WTC11 (cell line): ENCODE measurements around the gene MDH1. TPM values are rescaled to one million over a fixed set of nuclear protein-coding genes. Genes with fewer than 3 reads are reported as not detected.

ENCODE experiments used
- ATAC-seq: fragments of 200-7000 bp; cut with Tn5 transposase; 2 replicates; pipeline ENCODE4 v1.10.0; 2021; ENCODE audit warnings: mild to moderate bottlenecking, moderate library complexity
- CTCF ChIA-PET: fragments of 300-600 bp; sonication (Branson Sonifier 250); formaldehyde crosslinking; loops from one replicate; lab custom pipeline; 2021; ENCODE audit warnings: antibody characterized with exemption; lab: Charles Lee
- POLR2A ChIA-PET: fragments of 350-600 bp; sonication (Branson Sonifier 250); formaldehyde crosslinking; loops from one replicate; lab custom pipeline; 2021; ENCODE audit warnings: antibody characterized with exemption; lab: Charles Lee
- DNase-seq: peaks from one replicate; pipeline ENCODE4 v3.0.0; 2021; ENCODE audit warnings: low spot score
- H3K27ac Mint-ChIP-seq: 2 replicates; pipeline ENCODE4 v1.8.0; 2021; ENCODE audit warnings: mixed read lengths
- H3K27me3 Mint-ChIP-seq: 2 replicates; pipeline ENCODE4 v1.8.0; 2021; ENCODE audit warnings: low read depth, mild to moderate bottlenecking, moderate library complexity, mixed read lengths
- H3K36me3 Mint-ChIP-seq: 2 replicates; pipeline ENCODE4 v1.8.0; 2021; ENCODE audit warnings: mixed read lengths
- H3K4me1 Mint-ChIP-seq: 2 replicates; pipeline ENCODE4 v1.8.0; 2022; ENCODE audit warnings: mixed read lengths
- H3K4me3 Mint-ChIP-seq: 2 replicates; pipeline ENCODE4 v1.8.0; 2021; ENCODE audit warnings: mild to moderate bottlenecking, moderate library complexity, mixed read lengths
- H3K9me3 Mint-ChIP-seq: 2 replicates; pipeline ENCODE4 v1.8.0; 2021; ENCODE audit warnings: mixed read lengths
- EMX1 ChIP-seq: fragments of 250-450 bp; sonication (Bioruptor Pico); IDR thresholded peaks from 2 replicates; pipeline ENCODE4 v1.8.0; 2021; ENCODE audit warnings: mild to moderate bottlenecking
- FOXP4 ChIP-seq: sonication (generic); formaldehyde crosslinking; IDR thresholded peaks from 2 replicates; pipeline ENCODE4 v1.8.0; 2022; ENCODE audit warnings: mild to moderate bottlenecking, missing genetic modification reagents
- GTF2I ChIP-seq: fragments of 250-450 bp; sonication (Bioruptor Pico); conservative IDR thresholded peaks from 2 replicates; pipeline ENCODE4 v1.4.0; 2021; ENCODE audit warnings: mild to moderate bottlenecking
- MYBL2 ChIP-seq: sonication (generic); formaldehyde crosslinking; IDR thresholded peaks from 2 replicates; pipeline ENCODE4 v1.8.1; 2023; ENCODE audit warnings: mild to moderate bottlenecking, moderate library complexity, missing genetic modification reagents
- NFYB ChIP-seq: sonication (generic); formaldehyde crosslinking; conservative IDR thresholded peaks from 2 replicates; pipeline ENCODE4 v1.8.0; 2022; ENCODE audit warnings: low read depth, missing genetic modification reagents
- NR2C2 ChIP-seq: sonication (generic); formaldehyde crosslinking; IDR thresholded peaks from 2 replicates; pipeline ENCODE4 v1.8.0; 2022; ENCODE audit warnings: mild to moderate bottlenecking, missing genetic modification reagents
- PRRX2 ChIP-seq: fragments of 250-450 bp; sonication (Bioruptor Pico); IDR thresholded peaks from 2 replicates; pipeline ENCODE4 v1.8.0; 2021; ENCODE audit warnings: mild to moderate bottlenecking
- RELA ChIP-seq: sonication (generic); formaldehyde crosslinking; IDR thresholded peaks from 2 replicates; pipeline ENCODE4 v1.8.1; 2022; ENCODE audit warnings: missing genetic modification reagents, mild to moderate bottlenecking, borderline replicate concordance
- ZNF263 ChIP-seq: sonication (generic); formaldehyde crosslinking; IDR thresholded peaks from 2 replicates; pipeline ENCODE4 v1.8.1; 2022; ENCODE audit warnings: low read depth, mild to moderate bottlenecking, moderate library complexity, missing genetic modification reagents
- ZNF317 ChIP-seq: sonication (generic); formaldehyde crosslinking; IDR thresholded peaks from 2 replicates; pipeline ENCODE4 v1.8.1; 2023; ENCODE audit warnings: low read depth, mild to moderate bottlenecking, moderate library complexity, missing genetic modification reagents, borderline replicate concordance
- ZNF532 ChIP-seq: fragments of 250-450 bp; sonication (Bioruptor Pico); IDR thresholded peaks from 2 replicates; pipeline ENCODE4 v1.9.0; 2021; ENCODE audit warnings: mild to moderate bottlenecking, borderline replicate concordance
- total RNA-seq: library from RNA; stranded (reverse); gene quantifications from 3 replicates; pipeline ENCODE4 v1.2.3, GENCODE V29; 2021
- TF ChIP-seq, protein P1 (sequence below): sonication (generic); formaldehyde crosslinking; IDR thresholded peaks from 2 replicates; pipeline ENCODE4 v1.8.1; 2022; ENCODE audit warnings: low read depth, mild to moderate bottlenecking, moderate library complexity, missing genetic modification reagents, borderline replicate concordance
- TF ChIP-seq, protein P2 (sequence below): sonication (generic); formaldehyde crosslinking; IDR thresholded peaks from 2 replicates; pipeline ENCODE4 v1.8.1; 2022; ENCODE audit warnings: mild to moderate bottlenecking, missing genetic modification reagents, moderate library complexity, borderline replicate concordance
- TF ChIP-seq, protein P3 (sequence below): fragments of 250-450 bp; sonication (Bioruptor Pico); IDR thresholded peaks from 2 replicates; pipeline ENCODE4 v2.1.2; 2022; ENCODE audit warnings: mild to moderate bottlenecking, moderate library complexity
- TF ChIP-seq, protein P4 (sequence below): sonication (generic); formaldehyde crosslinking; IDR thresholded peaks from 2 replicates; pipeline ENCODE4 v1.8.1; 2022; ENCODE audit warnings: missing genetic modification reagents, borderline replicate concordance

The MDH1 gene
- total RNA-seq, 1 experiment from 2014 or later, result 259 TPM

GRCh38 chr2:63578767-63579166 is 10.0 kb upstream of the MDH1 start:
- ATAC-seq (peak; percentile 72), DNase-seq (no peak)
- POLR2A ChIA-PET, result interaction anchor here (2.2 kb wide), 1 partner anchor 10 kb away, joined by 8 read pairs; the partner anchor contains the start of genes MDH1 and WDPCP
- Mint-ChIP-seq H3K27me3 (no peaks in the 10 kb centered on the region), H3K4me3 (no peak overlapping the region), H3K9me3 (peaks cover 11% of the 10 kb centered on the region), H3K36me3 (peaks cover 9% of the 10 kb centered on the region), H3K27ac (peak overlapping the region; percentile 24; the same call in 1 of the 2 replicates), H3K4me1 (peaks cover 29% of the 10 kb centered on the region)
- CTCF ChIA-PET, result interaction anchor here (2.2 kb wide), 1 partner anchor 9 kb away, joined by 6 read pairs; the partner anchor contains the start of genes MDH1 and WDPCP
- TF ChIP-seq PRRX2 (CRISPR knock-in tag) (no peak), ZNF317 (no peak), RELA (CRISPR knock-in tag) (no peak), GTF2I (CRISPR knock-in tag) (no peak), MYBL2 (CRISPR knock-in tag) (no peak), ZNF263 (CRISPR knock-in tag) (no peak), ZNF532 (CRISPR knock-in tag) (no peak), NFYB (CRISPR knock-in tag) (no peak), NR2C2 (CRISPR knock-in tag) (no peak), EMX1 (no peak), FOXP4 (CRISPR knock-in tag) (no peak)
- TF ChIP-seq, protein P1, sequence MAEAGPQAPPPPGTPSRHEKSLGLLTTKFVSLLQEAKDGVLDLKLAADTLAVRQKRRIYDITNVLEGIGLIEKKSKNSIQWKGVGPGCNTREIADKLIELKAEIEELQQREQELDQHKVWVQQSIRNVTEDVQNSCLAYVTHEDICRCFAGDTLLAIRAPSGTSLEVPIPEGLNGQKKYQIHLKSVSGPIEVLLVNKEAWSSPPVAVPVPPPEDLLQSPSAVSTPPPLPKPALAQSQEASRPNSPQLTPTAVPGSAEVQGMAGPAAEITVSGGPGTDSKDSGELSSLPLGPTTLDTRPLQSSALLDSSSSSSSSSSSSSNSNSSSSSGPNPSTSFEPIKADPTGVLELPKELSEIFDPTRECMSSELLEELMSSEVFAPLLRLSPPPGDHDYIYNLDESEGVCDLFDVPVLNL (CRISPR knock-in tag), result no peak
- TF ChIP-seq, protein P2, sequence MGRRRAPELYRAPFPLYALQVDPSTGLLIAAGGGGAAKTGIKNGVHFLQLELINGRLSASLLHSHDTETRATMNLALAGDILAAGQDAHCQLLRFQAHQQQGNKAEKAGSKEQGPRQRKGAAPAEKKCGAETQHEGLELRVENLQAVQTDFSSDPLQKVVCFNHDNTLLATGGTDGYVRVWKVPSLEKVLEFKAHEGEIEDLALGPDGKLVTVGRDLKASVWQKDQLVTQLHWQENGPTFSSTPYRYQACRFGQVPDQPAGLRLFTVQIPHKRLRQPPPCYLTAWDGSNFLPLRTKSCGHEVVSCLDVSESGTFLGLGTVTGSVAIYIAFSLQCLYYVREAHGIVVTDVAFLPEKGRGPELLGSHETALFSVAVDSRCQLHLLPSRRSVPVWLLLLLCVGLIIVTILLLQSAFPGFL, result no peak
- TF ChIP-seq, protein P3, sequence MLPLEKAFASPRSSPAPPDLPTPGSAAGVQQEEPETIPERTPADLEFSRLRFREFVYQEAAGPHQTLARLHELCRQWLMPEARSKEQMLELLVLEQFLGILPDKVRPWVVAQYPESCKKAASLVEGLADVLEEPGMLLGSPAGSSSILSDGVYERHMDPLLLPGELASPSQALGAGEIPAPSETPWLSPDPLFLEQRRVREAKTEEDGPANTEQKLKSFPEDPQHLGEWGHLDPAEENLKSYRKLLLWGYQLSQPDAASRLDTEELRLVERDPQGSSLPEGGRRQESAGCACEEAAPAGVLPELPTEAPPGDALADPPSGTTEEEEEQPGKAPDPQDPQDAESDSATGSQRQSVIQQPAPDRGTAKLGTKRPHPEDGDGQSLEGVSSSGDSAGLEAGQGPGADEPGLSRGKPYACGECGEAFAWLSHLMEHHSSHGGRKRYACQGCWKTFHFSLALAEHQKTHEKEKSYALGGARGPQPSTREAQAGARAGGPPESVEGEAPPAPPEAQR (CRISPR knock-in tag), result no peak
- TF ChIP-seq, protein P4, sequence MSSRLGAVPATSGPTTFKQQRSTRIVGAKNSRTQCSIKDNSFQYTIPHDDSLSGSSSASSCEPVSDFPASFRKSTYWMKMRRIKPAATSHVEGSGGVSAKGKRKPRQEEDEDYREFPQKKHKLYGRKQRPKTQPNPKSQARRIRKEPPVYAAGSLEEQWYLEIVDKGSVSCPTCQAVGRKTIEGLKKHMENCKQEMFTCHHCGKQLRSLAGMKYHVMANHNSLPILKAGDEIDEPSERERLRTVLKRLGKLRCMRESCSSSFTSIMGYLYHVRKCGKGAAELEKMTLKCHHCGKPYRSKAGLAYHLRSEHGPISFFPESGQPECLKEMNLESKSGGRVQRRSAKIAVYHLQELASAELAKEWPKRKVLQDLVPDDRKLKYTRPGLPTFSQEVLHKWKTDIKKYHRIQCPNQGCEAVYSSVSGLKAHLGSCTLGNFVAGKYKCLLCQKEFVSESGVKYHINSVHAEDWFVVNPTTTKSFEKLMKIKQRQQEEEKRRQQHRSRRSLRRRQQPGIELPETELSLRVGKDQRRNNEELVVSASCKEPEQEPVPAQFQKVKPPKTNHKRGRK (CRISPR knock-in tag), result no peak
